T-cell (primary cell): ENCODE data around the gene TPRA1. TPM values are rescaled to one million over a fixed set of nuclear protein-coding genes. Genes with fewer than 3 reads are reported as not detected.
A peak's percentile ranks its signal among the peaks of the same experiment; 100 is the strongest.

Experiments
- ATAC-seq, 4 experiments: fragments of 200-7000 bp in 3 of 4; fragments of 150-1000 bp in 1 of 4; cut with Tn5 transposase; replicated peaks in 1 of 4; 1 replicate in 3 of 4; 2 replicates in 1 of 4; pipeline ENCODE4 v1.10.0; 2021; ENCODE audit warnings: moderate library complexity in 3 of 4, mild to moderate bottlenecking in 2 of 4, moderate number of reproducible peaks in 1 of 4
- CTCF ChIA-PET, 2 donors: fragments of 300-600 bp; sonication (Branson Sonifier 250); formaldehyde crosslinking; loops; one replicate each; lab custom pipeline; 2022; ENCODE audit warnings: antibody characterized with exemption in 2 of 2; lab: Charles Lee
- POLR2A ChIA-PET, 2 donors: fragments of 300-600 bp; sonication (Branson Sonifier 250); formaldehyde crosslinking; loops; one replicate each; lab custom pipeline; 2022; ENCODE audit warnings: antibody characterized with exemption in 2 of 2; lab: Charles Lee
- DNase-seq, 35 experiments: peaks; one replicate each; pipeline versions ENCODE4 v3.0.0 to v3.0.0-alpha.2; 2013 to 2023
- H3K27ac ChIP-seq: one replicate; pipeline ENCODE4 v1.5.1; 2013; ENCODE audit warnings: low read length
- H3K27me3 ChIP-seq, 2 experiments: replicated peaks in 1 of 2; 1 replicate in 1 of 2; 2 replicates in 1 of 2; pipeline versions ENCODE4 v1.6.1 to v1.7.0; 2013; ENCODE audit warnings: low read length in 1 of 2, mixed read lengths in 1 of 2; ENCODE audit not compliant: control insufficient read depth in 2 of 2, insufficient read depth in 2 of 2; ENCODE audit errors: extremely low read depth in 1 of 2
- H3K36me3 ChIP-seq, 2 donors: 1 replicate in 1 of 2; 2 replicates in 1 of 2; pipeline versions ENCODE4 v1.6.1 to v1.7.0; 2013; ENCODE audit warnings: low read length in 1 of 2; ENCODE audit not compliant: control insufficient read depth in 2 of 2, insufficient read depth in 1 of 2; ENCODE audit errors: extremely low read depth in 1 of 2
- H3K4me1 ChIP-seq, 2 experiments: 1 replicate in 1 of 2; 2 replicates in 1 of 2; pipeline versions ENCODE4 v1.6.1 to v1.7.0; 2013; ENCODE audit warnings: low read length in 2 of 2, mixed read lengths in 1 of 2; ENCODE audit not compliant: insufficient read depth in 2 of 2, control insufficient read depth in 1 of 2; ENCODE audit errors: extremely low read depth in 1 of 2
- H3K4me3 ChIP-seq, 2 donors: 1 replicate in 1 of 2; 2 replicates in 1 of 2; pipeline versions ENCODE4 v1.5.1 to v1.7.0; 2013; ENCODE audit warnings: mild to moderate bottlenecking in 2 of 2, low read length in 1 of 2, moderate library complexity in 1 of 2; ENCODE audit not compliant: control insufficient read depth in 1 of 2; ENCODE audit errors: extremely low read depth in 1 of 2
- H3K9me3 ChIP-seq: 2 replicates; pipeline ENCODE4 v1.7.0; 2013
- H3K27ac Mint-ChIP-seq, 2 donors: one replicate each; pipeline ENCODE4 v1.8.0; 2020 to 2021; ENCODE audit warnings: mild to moderate bottlenecking in 2 of 2, mixed read lengths in 2 of 2
- H3K27me3 Mint-ChIP-seq, 2 donors: one replicate each; pipeline ENCODE4 v1.8.0; 2021 to 2022; ENCODE audit warnings: mixed read lengths in 2 of 2
- H3K36me3 Mint-ChIP-seq: one replicate; pipeline ENCODE4 v1.8.0; 2021; ENCODE audit warnings: mixed read lengths
- H3K4me1 Mint-ChIP-seq, 3 donors: one replicate each; pipeline ENCODE4 v1.8.0; 2020 to 2022; ENCODE audit warnings: mixed read lengths in 3 of 3, mild to moderate bottlenecking in 1 of 3
- H3K4me3 Mint-ChIP-seq, 3 donors: one replicate each; pipeline ENCODE4 v1.8.0; 2020 to 2022; ENCODE audit warnings: mild to moderate bottlenecking in 3 of 3, mixed read lengths in 3 of 3, moderate library complexity in 3 of 3
- H3K9me3 Mint-ChIP-seq, 3 donors: one replicate each; pipeline ENCODE4 v1.8.0; 2020 to 2022; ENCODE audit warnings: mixed read lengths in 3 of 3
- WGBS: methylation state at CpG from one replicate; pipeline ENCODE4 v1.1.5; 2013; ENCODE audit warnings: missing lambda C conversion rate; ENCODE audit not compliant: insufficient coverage; 5-methylcytosine and 5-hydroxymethylcytosine counted together
- total RNA-seq, 35 experiments: library from RNA in 6 of 35; stranded (reverse) in 6 of 35; fragments of 120-200 nt in 1 of 35; gene quantifications; one replicate each; pipeline versions ENCODE4 v1.2.1 to v1.2.4 and lab custom pipeline; 2013 to 2026

TPRA1 gene
- total RNA-seq, 5 donors from 2014 or later (not counting 1 experiment from before 2014, with no cell fraction given), result 17.1 to 38.4 (median 34.6) TPM

GRCh38 chr3:127585813-127586413, 4.6 kb downstream of the TPRA1 start:
- no peak overlapping the region for H3K27ac ChIP-seq
- WGBS, result 83% methylated on average over 2 of the region's 6 CpGs
- H3K27me3 Mint-ChIP-seq, result no peaks in the 10 kb centered on the region
- no peak for ATAC-seq
- POLR2A ChIA-PET, result no interaction called here
- CTCF ChIA-PET, result no interaction called here
- H3K36me3 ChIP-seq, result peaks cover 0 to under 1% of the 10 kb centered on the region in 2 donors
- H3K4me3 ChIP-seq, result no peak overlapping the region
- peaks cover 9 to 29% of the 10 kb centered on the region in 2 experiments for H3K4me1 ChIP-seq
- H3K4me3 Mint-ChIP-seq, result no peak overlapping the region
- H3K9me3 Mint-ChIP-seq, result no peaks in the 10 kb centered on the region
- no peak for DNase-seq
- H3K27ac Mint-ChIP-seq, result peak overlapping the region in 1 of 2 donors; percentile 40
- H3K36me3 Mint-ChIP-seq, result no peaks in the 10 kb centered on the region
- no peaks in the 10 kb centered on the region for H3K9me3 ChIP-seq
- no peaks in the 10 kb centered on the region for H3K27me3 ChIP-seq
- peaks cover 33 to 49% (median 45%) of the 10 kb centered on the region in 3 donors for H3K4me1 Mint-ChIP-seq

- Mint-ChIP-seq H3K36me3 (no peaks in the 10 kb centered on the region), H3K27ac (no peak overlapping the region), H3K27me3 (no peaks in the 10 kb centered on the region), H3K4me3 (no peak overlapping the region), H3K4me1 (peaks cover 39 to 53% (median 47%) of the 10 kb centered on the region in 3 donors), H3K9me3 (no peaks in the 10 kb centered on the region)
- Histone ChIP-seq H3K36me3 (peaks cover 0 to 4% of the 10 kb centered on the region in 2 donors), H3K4me3 (no peak overlapping the region), H3K27ac (no peak overlapping the region), H3K9me3 (no peaks in the 10 kb centered on the region), H3K27me3 (no peaks in the 10 kb centered on the region), H3K4me1 (peaks cover 9 to 36% of the 10 kb centered on the region in 2 experiments)
- no peak for DNase-seq
- ChIA-PET POLR2A (no interaction called here), CTCF (interaction anchor here in 1 of 2 donors (0.8 kb wide), 1 partner anchor 37 kb away, joined by 3 read pairs; no protein-coding TSS in a partner anchor)
- WGBS, result 90% methylated on average over 4 of the region's 4 CpGs
- no peak for ATAC-seq
These were observed 5.2 kb downstream of the TPRA1 start for GRCh38 chr3:127585163-127585812.

GRCh38 chr3:127584734-127585133, 5.8 kb downstream of the TPRA1 start:
- ChIA-PET CTCF (interaction anchor here in 1 of 2 donors (0.8 kb wide), 1 partner anchor 37 kb away, joined by 3 read pairs; no protein-coding TSS in a partner anchor), POLR2A (no interaction called here)
- Histone ChIP-seq H3K27ac (no peak overlapping the region), H3K27me3 (no peaks in the 10 kb centered on the region), H3K4me3 (no peak overlapping the region), H3K36me3 (peaks cover 0 to 4% of the 10 kb centered on the region in 2 donors), H3K9me3 (no peaks in the 10 kb centered on the region), H3K4me1 (peaks cover 9 to 37% of the 10 kb centered on the region in 2 experiments)
- H3K4me3 Mint-ChIP-seq, result no peak overlapping the region
- H3K36me3 Mint-ChIP-seq, result no peaks in the 10 kb centered on the region
- H3K4me1 Mint-ChIP-seq, result peaks cover 39 to 53% (median 47%) of the 10 kb centered on the region in 3 donors
- ATAC-seq (no peak), DNase-seq (no peak)
- no peaks in the 10 kb centered on the region for H3K27me3 Mint-ChIP-seq
- no peak overlapping the region for H3K27ac Mint-ChIP-seq
- WGBS, result 100% methylated on average over 1 of the region's 6 CpGs
- H3K9me3 Mint-ChIP-seq, result no peaks in the 10 kb centered on the region

DNA sequence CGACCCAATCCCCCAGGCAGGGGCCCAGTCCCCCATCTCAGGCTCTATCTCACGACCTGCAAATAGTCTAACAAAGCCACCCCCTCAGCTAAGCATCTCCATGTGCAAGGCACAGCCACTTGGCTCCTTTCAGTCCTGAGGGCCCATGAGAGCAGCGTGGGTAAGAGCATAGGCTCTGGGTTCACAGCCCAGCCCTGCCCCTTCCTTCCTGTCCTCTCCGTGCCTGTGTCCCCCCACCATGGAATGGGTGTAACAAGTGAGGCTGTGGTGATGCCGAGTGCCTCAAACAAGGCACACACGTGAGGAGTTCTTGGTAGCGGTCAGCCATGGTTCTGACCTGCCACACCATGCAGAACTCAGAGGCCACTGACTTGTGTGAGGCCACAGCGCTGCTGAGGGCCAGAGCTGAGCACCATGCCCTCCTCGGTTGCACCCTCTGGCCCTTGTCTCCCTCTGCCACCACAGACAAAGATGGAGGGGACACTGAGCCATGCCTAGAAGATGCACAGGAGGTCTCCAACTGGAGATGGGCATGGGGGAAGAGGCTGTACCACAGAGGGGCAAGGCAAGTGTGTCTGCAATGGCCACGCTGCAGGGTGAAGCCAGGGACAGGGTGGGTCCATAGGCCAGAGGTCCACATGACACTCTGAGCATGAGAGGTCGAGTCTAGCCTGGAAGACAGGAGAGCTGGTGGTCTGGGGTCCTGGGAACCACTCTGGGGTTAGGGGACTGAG, 10.0 kb downstream of the TPRA1 start:
- CTCF ChIA-PET, result no interaction called here
- WGBS, result 89% methylated on average over 10 of the region's 11 CpGs

DNA sequence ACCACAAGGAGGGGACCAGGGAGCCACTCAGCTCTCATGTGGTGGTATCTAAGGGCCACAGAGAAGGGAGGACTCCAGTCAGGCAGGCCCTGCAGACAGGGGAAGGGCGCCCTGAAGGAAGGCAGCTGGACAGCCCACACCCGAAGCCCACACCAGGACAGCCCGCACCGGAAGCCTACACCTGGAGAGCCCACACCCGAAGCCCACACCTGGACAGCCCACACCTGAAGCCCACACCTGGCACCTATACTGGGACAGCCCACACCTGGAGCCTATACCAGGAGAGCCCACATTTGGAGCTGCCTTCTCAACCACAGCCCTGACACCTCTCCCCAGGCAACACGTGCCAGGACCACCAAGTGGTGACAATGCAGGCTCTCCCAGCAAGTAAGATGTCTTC, 11.7 kb downstream of the TPRA1 start:
- no peaks in the 10 kb centered on the region for H3K9me3 Mint-ChIP-seq
- 95% methylated on average over 5 of the region's 6 CpGs for WGBS
- H3K27me3 ChIP-seq, result no peaks in the 10 kb centered on the region
- H3K4me3 Mint-ChIP-seq, result no peak overlapping the region
- peaks cover 11 to 13% of the 10 kb centered on the region in 2 donors for H3K36me3 ChIP-seq
- peaks cover 3% of the 10 kb centered on the region for H3K36me3 Mint-ChIP-seq
- H3K27ac ChIP-seq, result no peak overlapping the region
- H3K27ac Mint-ChIP-seq, result no peak overlapping the region
- H3K4me1 Mint-ChIP-seq, result peaks cover 25 to 27% (median 27%) of the 10 kb centered on the region in 3 donors
- H3K27me3 Mint-ChIP-seq, result no peaks in the 10 kb centered on the region
- POLR2A ChIA-PET, result no interaction called here
- ATAC-seq (no peak), DNase-seq (no peak)
- no peaks in the 10 kb centered on the region for H3K9me3 ChIP-seq
- no peak overlapping the region for H3K4me3 ChIP-seq
- peaks cover 0 to 32% of the 10 kb centered on the region in 2 experiments for H3K4me1 ChIP-seq
- CTCF ChIA-PET, result no interaction called here

More for the DNA sequence above, 10.0 kb downstream of the TPRA1 start:
- ATAC-seq (no peak), DNase-seq (no peak)
- Histone ChIP-seq H3K9me3 (no peaks in the 10 kb centered on the region), H3K4me1 (peaks cover 0 to 23% of the 10 kb centered on the region in 2 experiments), H3K4me3 (no peak overlapping the region), H3K27me3 (no peaks in the 10 kb centered on the region), H3K27ac (no peak overlapping the region), H3K36me3 (peaks cover 2 to 12% of the 10 kb centered on the region in 2 donors)
- POLR2A ChIA-PET, result interaction anchor here in 1 of 2 donors (0.6 kb wide), 1 partner anchor 10 kb away, joined by 4 read pairs; no protein-coding TSS in a partner anchor
- no peaks in the 10 kb centered on the region for H3K9me3 Mint-ChIP-seq
- no peaks in the 10 kb centered on the region for H3K36me3 Mint-ChIP-seq
- H3K27me3 Mint-ChIP-seq, result no peaks in the 10 kb centered on the region
- peaks cover 27 to 31% (median 30%) of the 10 kb centered on the region in 3 donors for H3K4me1 Mint-ChIP-seq
- no peak overlapping the region for H3K4me3 Mint-ChIP-seq
- H3K27ac Mint-ChIP-seq, result no peak overlapping the region

DNA sequence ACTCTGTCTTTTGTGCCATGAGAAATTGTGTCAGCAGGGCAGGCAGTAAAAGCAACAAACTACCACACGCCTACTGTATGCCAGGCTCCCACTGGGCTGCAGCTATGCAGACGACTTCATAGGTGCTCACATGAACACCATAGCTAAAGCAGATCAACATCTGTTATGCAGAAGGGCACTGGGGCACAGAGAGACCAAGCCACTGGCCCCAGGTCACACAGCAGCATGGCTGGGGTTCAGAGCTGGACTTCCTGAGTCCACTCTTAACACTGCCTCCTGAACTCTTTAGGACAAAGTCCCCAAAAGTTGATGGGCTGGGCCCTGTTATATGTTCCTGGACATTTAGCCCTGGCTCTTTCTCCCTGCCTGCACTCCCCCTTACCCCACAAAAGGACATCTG, 12.4 kb downstream of the TPRA1 start:
- H3K4me1 Mint-ChIP-seq, result peaks cover 25 to 27% (median 27%) of the 10 kb centered on the region in 3 donors
- no peaks in the 10 kb centered on the region for H3K27me3 Mint-ChIP-seq
- H3K27ac Mint-ChIP-seq, result no peak overlapping the region
- peaks cover 3% of the 10 kb centered on the region for H3K36me3 Mint-ChIP-seq
- ATAC-seq, result no peak
- H3K4me3 Mint-ChIP-seq, result no peak overlapping the region
- no peaks in the 10 kb centered on the region for H3K27me3 ChIP-seq
- 78% methylated on average over 2 of the region's 2 CpGs for WGBS
- ChIA-PET CTCF (no interaction called here), POLR2A (no interaction called here)
- no peak overlapping the region for H3K4me3 ChIP-seq
- H3K4me1 ChIP-seq, result peaks cover 0 to 32% of the 10 kb centered on the region in 2 experiments
- DNase-seq, result no peak
- peaks cover 17 to 19% of the 10 kb centered on the region in 2 donors for H3K36me3 ChIP-seq
- H3K9me3 ChIP-seq, result no peaks in the 10 kb centered on the region
- H3K9me3 Mint-ChIP-seq, result no peaks in the 10 kb centered on the region
- no peak overlapping the region for H3K27ac ChIP-seq
